Cardiac septum (tissue), 1 donor: Measurements from ENCODE around the gene PBOV1. TPM values are rescaled to one million over a fixed set of nuclear protein-coding genes. Genes with fewer than 3 reads are reported as not detected.

Experiments used
- DNase-seq: peaks from one replicate; pipeline ENCODE4 v3.0.0-alpha.2; 2020; ENCODE audit warnings: low spot score
- intact Hi-C: fragments of 100-400 bp; cut with DNase I; formaldehyde crosslinking; loops from one replicate; pipeline ENCODE4 v1.14.0; 2022
- total RNA-seq: library from RNA; stranded (reverse); fragmentation: NEBNext Ultra II Directional; extraction: Animal tissue kit (Norgen Biotek cat#: 25700); gene quantifications from one replicate; pipeline ENCODE4 v1.2.1, GENCODE V29; 2021
- donor health status: DM: no; HTN: no; CAD: no.

The PBOV1 gene
- total RNA-seq, 1 donor from 2014 or later: not detected

DNA sequence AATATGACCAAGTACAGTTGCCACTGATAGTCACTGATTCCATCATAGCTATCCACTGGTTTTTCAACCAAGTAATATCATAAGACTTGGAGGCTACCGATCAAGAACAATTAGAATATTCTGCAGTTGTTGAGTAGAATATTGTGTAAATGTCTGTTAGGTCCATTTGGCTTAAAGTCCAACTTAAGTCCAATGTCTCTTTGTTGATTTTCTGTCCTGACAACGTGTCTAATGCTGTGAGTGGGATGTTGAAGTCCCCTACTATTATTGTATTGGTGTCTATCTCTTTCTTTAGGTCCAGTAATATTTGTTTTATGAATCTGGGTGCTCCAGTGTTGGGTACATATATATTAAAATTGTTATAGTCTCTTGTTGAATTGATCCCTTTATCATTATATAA lies 42.7 kb downstream of the PBOV1 start:
- no peak for DNase-seq
- intact Hi-C loops: no loop called here

Other genes starting within 250 kb of the PBOV1 start
- 59.3 TPM for gene PERP, start 111.1 kb downstream of the PBOV1 start, total RNA-seq
- gene ARFGEF3, start 56.6 kb downstream of the PBOV1 start, total RNA-seq: 9.6 TPM
- not detected for gene SMIM28, start 159.4 kb upstream of the PBOV1 start, total RNA-seq
- 98.9 TPM for gene HEBP2, start 185.7 kb upstream of the PBOV1 start, total RNA-seq